ENCODE measurements around the gene SRL. TPM values are rescaled to one million over a fixed set of nuclear protein-coding genes. Genes with fewer than 3 reads are reported as not detected.

Gene SRL
- total and polyA plus RNA-seq, 2 experiments from 2014 or later: 1.1 TPM; not detected in 1

DNA sequence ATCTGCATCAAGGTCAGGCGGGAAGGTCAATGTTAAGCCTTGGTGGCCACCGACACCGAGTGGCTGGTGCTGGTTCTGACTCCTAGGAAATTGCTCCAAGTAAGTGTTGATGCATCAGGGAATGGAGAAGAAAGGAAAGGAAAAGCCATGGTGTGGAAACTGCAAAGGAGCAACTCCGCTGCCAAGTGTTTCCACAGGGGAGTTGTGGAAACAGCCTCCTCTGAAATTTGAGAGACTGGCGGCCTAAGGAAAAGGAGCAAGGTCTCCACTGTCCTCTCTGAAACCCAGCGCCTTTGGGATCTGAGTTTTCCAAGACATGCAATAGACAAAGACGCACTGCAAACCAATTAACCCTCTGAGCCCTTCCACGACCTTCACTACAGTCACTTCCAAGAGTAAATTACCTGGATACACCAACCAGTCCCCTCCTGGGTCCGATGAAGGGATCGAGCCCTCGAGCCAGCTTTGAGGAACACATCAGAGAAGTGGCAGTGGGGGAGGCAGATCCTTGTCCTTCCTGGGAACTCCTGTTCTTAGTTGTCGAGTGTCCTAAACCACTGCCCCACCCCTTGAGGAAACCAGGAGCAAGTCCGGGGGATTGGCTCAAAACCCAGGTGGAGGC is 51.1 kb downstream of the SRL start:
- H3K36me3 ChIP-seq (replicated peaks; ENCODE audit: insufficient read depth, low read depth): no peaks in the 10 kb centered on the region
- H3K4me3 ChIP-seq: no peak overlapping the region
- no peak overlapping the region for H2AFZ ChIP-seq
- no peaks in the 10 kb centered on the region for H3K79me2 ChIP-seq
- 87% methylated on average over 13 of the region's 13 CpGs for WGBS (ENCODE audit: low lambda C conversion rate, missing lambda C conversion rate)
- no peaks in the 10 kb centered on the region for H3K27me3 ChIP-seq
- DNase-seq (ENCODE audit: low spot score): no peak
- H3K27ac ChIP-seq: no peak overlapping the region
- TF ChIP-seq, protein P1, sequence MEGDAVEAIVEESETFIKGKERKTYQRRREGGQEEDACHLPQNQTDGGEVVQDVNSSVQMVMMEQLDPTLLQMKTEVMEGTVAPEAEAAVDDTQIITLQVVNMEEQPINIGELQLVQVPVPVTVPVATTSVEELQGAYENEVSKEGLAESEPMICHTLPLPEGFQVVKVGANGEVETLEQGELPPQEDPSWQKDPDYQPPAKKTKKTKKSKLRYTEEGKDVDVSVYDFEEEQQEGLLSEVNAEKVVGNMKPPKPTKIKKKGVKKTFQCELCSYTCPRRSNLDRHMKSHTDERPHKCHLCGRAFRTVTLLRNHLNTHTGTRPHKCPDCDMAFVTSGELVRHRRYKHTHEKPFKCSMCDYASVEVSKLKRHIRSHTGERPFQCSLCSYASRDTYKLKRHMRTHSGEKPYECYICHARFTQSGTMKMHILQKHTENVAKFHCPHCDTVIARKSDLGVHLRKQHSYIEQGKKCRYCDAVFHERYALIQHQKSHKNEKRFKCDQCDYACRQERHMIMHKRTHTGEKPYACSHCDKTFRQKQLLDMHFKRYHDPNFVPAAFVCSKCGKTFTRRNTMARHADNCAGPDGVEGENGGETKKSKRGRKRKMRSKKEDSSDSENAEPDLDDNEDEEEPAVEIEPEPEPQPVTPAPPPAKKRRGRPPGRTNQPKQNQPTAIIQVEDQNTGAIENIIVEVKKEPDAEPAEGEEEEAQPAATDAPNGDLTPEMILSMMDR (IDR thresholded peaks at IDR 0.05; ENCODE audit: poor library complexity): no peak
- no peak for TF ChIP-seq EZH2 (IDR thresholded peaks at IDR 0.05; ENCODE audit: borderline replicate concordance)
- TF ChIP-seq EZH2phosphoT487 (IDR thresholded peaks at IDR 0.05; ENCODE audit: low read depth, severe bottlenecking, unreplicated experiment): no peak
- H3K4me2 ChIP-seq: no peak overlapping the region
- H3K9me2 ChIP-seq (replicated peaks; ENCODE audit: insufficient read depth): no peaks in the 10 kb centered on the region
- no peaks in the 10 kb centered on the region for H3K4me1 ChIP-seq (ENCODE audit: insufficient read depth)
- H4K20me1 ChIP-seq (ENCODE audit: insufficient read depth, poor library complexity, severe bottlenecking): no peaks in the 10 kb centered on the region
- H3K9me3 ChIP-seq (ENCODE audit: low read depth): no peaks in the 10 kb centered on the region

DNA sequence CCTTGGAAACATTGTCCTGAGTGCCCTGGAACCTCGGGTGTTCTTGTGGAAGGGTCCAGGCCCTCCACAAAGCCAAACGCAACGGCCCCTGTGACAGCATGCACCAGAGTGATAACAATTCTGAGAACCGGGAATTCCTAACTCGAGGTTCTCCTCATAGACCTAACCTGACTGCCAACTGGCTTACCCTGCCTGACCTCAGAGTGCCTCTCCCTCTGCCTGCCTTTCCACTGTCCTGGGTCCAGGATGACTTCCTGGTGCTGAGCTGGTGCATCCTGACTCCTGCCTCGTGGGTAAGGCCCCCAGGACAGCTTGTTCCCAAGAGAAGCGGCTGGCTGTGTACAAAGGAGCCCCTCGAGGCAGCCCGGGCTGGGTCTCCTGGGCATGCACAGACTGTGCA is 51.8 kb downstream of the SRL start:
- Histone ChIP-seq H2AFZ (no peak overlapping the region), H3K27me3 (no peaks in the 10 kb centered on the region), H3K4me2 (no peak overlapping the region), H3K4me3 (no peak overlapping the region), H3K27ac (no peak overlapping the region), H3K9me3 (ENCODE audit: low read depth) (no peaks in the 10 kb centered on the region), H4K20me1 (ENCODE audit: insufficient read depth, poor library complexity, severe bottlenecking) (no peaks in the 10 kb centered on the region), H3K4me1 (ENCODE audit: insufficient read depth) (no peaks in the 10 kb centered on the region), H3K36me3 (replicated peaks; ENCODE audit: insufficient read depth, low read depth) (no peaks in the 10 kb centered on the region), H3K9me2 (replicated peaks; ENCODE audit: insufficient read depth) (no peaks in the 10 kb centered on the region), H3K79me2 (no peaks in the 10 kb centered on the region)
- TF ChIP-seq EZH2 (IDR thresholded peaks at IDR 0.05; ENCODE audit: borderline replicate concordance) (no peak), EZH2phosphoT487 (IDR thresholded peaks at IDR 0.05; ENCODE audit: low read depth, severe bottlenecking, unreplicated experiment) (no peak)
- TF ChIP-seq, protein P1 (IDR thresholded peaks at IDR 0.05; ENCODE audit: poor library complexity): no peak
- DNase-seq (ENCODE audit: low spot score): no peak
- WGBS (ENCODE audit: low lambda C conversion rate, missing lambda C conversion rate): 91% methylated on average over 9 of the region's 9 CpGs

- Histone ChIP-seq H3K27me3 (no peaks in the 10 kb centered on the region), H3K4me3 (peak overlapping the region; percentile 40), H3K4me2 (peak overlapping the region; percentile 98), H3K9me3 (ENCODE audit: low read depth) (no peaks in the 10 kb centered on the region), H3K36me3 (replicated peaks; ENCODE audit: insufficient read depth, low read depth) (no peaks in the 10 kb centered on the region), H3K4me1 (ENCODE audit: insufficient read depth) (peaks cover 5% of the 10 kb centered on the region), H4K20me1 (ENCODE audit: insufficient read depth, poor library complexity, severe bottlenecking) (no peaks in the 10 kb centered on the region), H3K9me2 (replicated peaks; ENCODE audit: insufficient read depth) (no peaks in the 10 kb centered on the region), H3K79me2 (no peaks in the 10 kb centered on the region), H2AFZ (peak overlapping the region; percentile 87), H3K27ac (no peak overlapping the region)
- DNase-seq (ENCODE audit: low spot score): no peak
- WGBS (ENCODE audit: low lambda C conversion rate, missing lambda C conversion rate): 21% methylated on average over 41 of the region's 59 CpGs
- TF ChIP-seq, protein P1 (IDR thresholded peaks at IDR 0.05; ENCODE audit: poor library complexity): no peak
- TF ChIP-seq EZH2 (IDR thresholded peaks at IDR 0.05; ENCODE audit: borderline replicate concordance) (no peak), EZH2phosphoT487 (IDR thresholded peaks at IDR 0.05; ENCODE audit: low read depth, severe bottlenecking, unreplicated experiment) (no peak)
Observed at GRCh38 chr16:4184038-4184702, 57.7 kb downstream of the SRL start.

All from hepatocyte (in vitro differentiated cells).